Germinal center (tissue), 1 donor: ENCODE results near the gene S100A3.
A peak's percentile ranks its signal among the peaks of the same experiment; 100 is the strongest.
"Not testable (repeated sequence)": the region's sequence is repeated elsewhere in the genome, so short reads cannot be mapped to it uniquely, and the experiment has no call there.

Experiments used
- DNase-seq: peaks from one replicate; pipeline ENCODE4 v3.0.0; 2012; ENCODE audit warnings: mixed read lengths, low spot score

S100A3 gene

GRCh38 chr1:153569465-153569864, 20.4 kb upstream of the S100A3 start:
- no peak for DNase-seq

- DNase-seq = peak; percentile 88
Observed at GRCh38 chr1:153568367-153569099, 19.5 kb upstream of the S100A3 start.

DNA sequence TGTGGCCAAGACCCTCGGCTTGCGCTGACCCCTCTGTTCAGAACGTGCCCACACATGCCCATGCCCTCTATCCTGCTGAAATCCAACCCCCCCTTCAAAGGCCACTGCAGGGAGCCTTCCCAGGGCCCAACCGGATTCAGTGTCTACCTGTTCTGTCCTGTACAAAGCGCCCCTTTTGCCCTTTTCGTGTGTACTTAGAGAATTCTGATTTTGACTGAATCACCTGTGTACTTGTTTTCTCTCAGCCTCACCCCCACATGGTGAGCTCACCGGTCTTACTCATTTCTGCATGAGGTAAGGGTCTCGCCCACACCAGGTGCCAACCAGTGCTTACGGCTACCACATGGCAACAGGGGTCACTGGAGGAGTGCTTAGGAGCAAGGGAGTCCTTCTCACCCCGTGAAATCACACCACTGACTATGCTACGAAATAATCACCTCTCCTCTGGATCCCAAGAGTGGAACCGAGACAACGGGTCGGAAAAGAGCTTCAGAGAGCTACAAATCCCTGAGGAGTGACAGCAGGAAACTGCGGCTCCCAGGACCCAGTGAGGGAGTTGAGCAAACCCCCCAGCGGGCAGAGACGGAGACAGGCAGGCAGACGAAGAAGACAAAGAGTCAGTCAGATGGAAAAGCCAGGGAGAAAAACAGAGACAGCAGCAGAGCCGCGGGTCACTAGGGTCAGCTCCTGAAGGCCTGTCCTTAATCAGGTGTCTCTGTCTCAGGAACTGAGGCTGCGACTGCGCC, 18.7 kb upstream of the S100A3 start:
- no peak for DNase-seq

GRCh38 chr1:153566414-153567371, 17.6 kb upstream of the S100A3 start:
- DNase-seq = no peak

DNA sequence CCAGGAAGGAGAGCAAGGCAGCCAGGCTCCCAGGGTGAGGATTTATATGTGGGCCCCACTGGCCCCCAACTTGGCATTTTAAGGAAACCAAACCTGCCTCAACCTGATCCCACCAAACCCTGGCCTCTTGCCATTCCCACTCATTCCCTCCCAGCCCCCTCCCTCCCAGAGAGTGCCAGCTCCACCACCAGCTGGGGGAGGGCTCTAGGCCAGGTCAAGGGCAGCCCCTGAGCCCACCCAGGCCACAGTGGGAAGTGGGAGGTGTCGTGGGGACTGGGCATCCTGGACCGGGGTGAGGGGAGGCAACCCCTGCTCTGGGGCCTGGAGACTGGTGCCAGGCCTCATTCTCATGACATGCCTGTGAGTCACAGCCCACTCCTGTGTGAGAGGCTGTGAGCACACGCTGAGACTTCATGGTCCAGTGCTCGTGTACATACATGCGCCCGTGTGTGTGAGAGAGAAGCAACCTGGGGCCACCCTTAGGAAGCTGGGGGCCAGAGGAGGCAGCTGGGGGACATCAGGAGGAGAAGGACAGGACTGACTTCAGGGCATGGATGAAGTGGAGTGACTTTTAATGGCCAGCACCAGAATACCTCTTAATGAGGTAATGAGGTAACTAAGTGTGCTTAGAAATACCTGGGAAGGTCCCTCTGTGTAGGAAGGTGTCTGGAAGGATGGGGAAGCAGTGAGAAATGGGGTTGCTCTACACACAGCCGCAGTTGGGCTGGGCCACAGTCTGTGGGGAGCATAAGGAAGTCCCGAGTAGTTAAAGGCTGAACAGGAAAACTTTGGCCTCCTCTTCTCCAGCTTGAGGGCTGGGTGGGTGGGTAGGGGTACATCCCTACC, 16.7 kb upstream of the S100A3 start, which contains the start of gene S100A2:
Gene S100A2 (minus strand): TSS at position 316 of the 846 bp plus-strand sequence. CDS start 1,967 bp downstream, outside the sequence.
- DNase-seq = no peak

DNA sequence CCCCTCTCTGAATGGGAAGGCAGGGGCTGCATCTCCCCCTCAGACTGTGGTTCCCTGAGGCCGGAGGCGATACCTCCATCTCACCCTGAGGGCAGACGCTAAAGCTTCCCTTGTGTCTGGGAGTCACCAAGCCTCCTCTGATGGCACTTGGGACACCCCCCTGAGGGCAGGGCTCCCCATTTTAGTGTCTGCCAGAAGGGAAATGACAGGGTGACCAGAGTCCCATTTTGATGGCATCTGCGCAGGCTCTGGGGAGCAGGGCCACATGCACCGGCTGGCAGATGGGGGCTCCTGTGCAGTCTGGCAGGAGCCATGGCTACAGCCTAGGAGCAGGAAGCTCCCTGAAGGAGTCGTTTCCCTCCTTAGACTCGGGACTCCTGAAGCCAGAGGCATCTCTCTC, 14.9 kb upstream of the S100A3 start:
- DNase-seq = no peak

GRCh38 chr1:153563483-153563901, 14.4 kb upstream of the S100A3 start:
- DNase-seq = no peak

DNA sequence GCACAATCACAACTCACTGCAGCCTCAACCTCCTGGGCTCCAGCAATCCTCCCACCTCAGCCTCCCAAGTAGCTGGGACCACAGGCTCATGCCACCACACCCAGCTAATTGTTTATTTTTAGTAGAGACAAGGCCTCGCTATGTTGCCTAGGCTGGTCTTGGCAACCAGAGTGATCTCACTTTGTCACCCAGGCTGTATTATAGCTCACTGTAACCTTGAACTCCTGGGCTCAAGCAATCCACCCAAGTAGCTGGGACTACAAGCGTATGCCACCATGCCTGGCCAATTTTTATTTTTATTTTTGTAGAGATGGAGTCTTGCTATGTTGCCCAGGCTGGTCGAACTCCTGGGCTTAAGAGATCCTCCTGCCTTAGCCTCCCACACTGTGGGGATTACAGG, 13.0 kb upstream of the S100A3 start:
- not testable (repeated sequence) for DNase-seq

GRCh38 chr1:153561466-153561985, 12.5 kb upstream of the S100A3 start:
- no peak for DNase-seq

GRCh38 chr1:153560771-153561465, 11.9 kb upstream of the S100A3 start:
- no peak for DNase-seq

DNA sequence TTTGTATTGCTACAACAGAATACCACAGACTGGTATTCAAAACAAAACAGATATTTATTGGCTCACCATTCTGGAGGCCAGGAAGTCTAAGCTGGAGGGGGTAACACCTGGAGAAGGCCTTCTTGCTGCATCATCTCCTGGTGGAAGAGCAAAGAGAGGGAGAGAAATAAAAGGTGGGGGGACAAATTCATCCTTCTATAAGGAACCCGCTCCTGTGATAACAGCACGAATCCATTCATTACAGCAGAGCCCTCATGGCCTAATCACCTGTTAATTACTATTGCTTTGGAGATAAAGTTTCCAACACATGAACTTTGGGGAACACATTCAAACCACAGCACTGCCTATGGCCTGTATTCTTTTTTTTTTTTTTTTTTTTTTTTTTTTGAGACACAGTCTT, 11.2 kb upstream of the S100A3 start:
- no peak for DNase-seq

GRCh38 chr1:153557877-153558276, 8.8 kb upstream of the S100A3 start:
- DNase-seq = no peak

- DNase-seq = no peak
Observed at GRCh38 chr1:153556348-153556747, 7.3 kb upstream of the S100A3 start.

DNA sequence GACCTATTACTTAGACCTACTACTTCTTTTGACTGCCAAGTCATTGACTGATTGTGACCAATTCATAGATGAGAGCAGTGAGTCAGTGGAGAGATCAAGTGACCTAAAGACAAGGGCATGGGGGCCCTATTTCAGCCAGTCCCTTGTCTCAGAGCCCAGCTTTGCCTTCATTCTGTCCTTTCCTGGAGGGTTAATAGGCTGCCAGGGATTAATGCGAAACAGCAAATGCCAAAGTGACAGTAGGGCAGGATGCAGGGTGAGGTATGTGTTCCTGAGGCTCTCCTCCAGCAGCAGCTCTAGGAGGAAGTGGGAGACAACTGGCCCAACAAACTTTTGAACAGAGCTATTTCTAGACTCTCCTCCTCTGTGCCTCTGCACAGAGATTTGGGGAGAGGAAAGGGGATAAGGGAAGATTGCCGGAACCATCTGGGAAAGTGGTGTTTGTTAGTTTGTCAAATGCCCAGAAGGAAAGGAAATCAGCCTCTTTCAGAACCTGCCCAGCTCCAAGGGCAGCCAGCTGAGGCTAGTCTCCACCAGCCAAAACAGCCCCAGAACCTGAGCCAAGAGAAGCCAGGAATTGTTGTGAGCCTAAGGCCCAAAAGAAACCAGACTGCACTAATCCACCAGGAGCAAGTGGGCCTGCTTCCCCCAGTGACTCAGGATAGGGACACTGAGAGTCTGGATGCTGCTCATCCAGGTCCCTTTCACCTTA, 4.9 kb upstream of the S100A3 start:
- DNase-seq = no peak

GRCh38 chr1:153553096-153553495, 4.0 kb upstream of the S100A3 start:
- no peak for DNase-seq

GRCh38 chr1:153552335-153552734, 3.3 kb upstream of the S100A3 start:
- no peak for DNase-seq

GRCh38 chr1:153550827-153551500, 1.9 kb upstream of the S100A3 start:
- no peak for DNase-seq

- DNase-seq = no peak
Observed at GRCh38 chr1:153550398-153550758, 1.3 kb upstream of the S100A3 start.

DNA sequence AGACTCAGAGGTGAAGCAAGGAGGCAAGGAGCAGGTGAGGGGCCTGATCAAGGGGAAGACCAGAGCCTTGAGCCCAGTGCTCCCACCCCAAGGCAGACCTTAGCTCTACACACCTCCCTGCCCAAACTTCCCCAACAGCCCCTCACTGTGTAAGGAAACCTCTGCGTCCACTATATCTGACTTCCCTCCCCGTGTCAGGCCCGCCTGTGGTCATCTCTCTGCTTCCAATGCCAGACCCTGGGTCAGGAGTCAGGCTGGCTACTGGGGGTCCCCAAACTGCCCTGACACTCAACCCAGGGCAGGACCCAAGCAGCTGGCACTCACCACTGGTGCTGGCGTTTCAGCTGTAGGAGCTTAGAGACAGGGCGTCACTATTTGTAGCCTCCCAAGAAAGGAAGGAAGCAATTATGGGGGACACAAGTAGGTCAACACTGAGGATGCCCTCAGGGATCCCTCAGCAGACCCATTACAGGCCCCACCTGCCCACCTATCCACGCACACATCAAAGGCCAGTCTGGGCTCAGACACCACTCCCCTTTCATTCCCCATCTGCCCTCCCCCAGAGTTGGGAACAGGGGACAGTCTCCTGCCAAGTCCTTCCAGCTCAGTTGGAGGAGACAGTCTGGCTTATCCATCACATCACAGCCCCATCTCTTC, 811 bp upstream of the S100A3 start:
- DNase-seq = no peak
